IMR-90 (cell line): ENCODE measurements around the gene ZBTB40.

Experiments
- BHLHE40 ChIP-seq: fragments of 150-350 bp; IDR thresholded peaks from 2 replicates; pipeline ENCODE4 v1.6.1; 2016; ENCODE audit warnings: mild to moderate bottlenecking, low read depth, low read length
- CEBPB ChIP-seq: IDR thresholded peaks from 2 replicates; pipeline ENCODE4 v1.6.1; 2012; ENCODE audit warnings: low read depth, low read length, improper control_type of control experiment
- CHD1 ChIP-seq: IDR thresholded peaks from 2 replicates; pipeline ENCODE4 v1.6.1; 2012; ENCODE audit warnings: low read depth, low read length, improper control_type of control experiment
- FOS ChIP-seq: fragments of 150-350 bp; IDR thresholded peaks from 2 replicates; pipeline ENCODE4 v1.6.1; 2016; ENCODE audit warnings: low read depth, low read length
- MAZ ChIP-seq: IDR thresholded peaks from 2 replicates; pipeline ENCODE4 v1.6.1; 2012; ENCODE audit warnings: low read depth, mild to moderate bottlenecking, low read length, improper control_type of control experiment, moderate library complexity, borderline replicate concordance
- MXI1 ChIP-seq: IDR thresholded peaks from 2 replicates; pipeline ENCODE4 v1.6.1; 2012; ENCODE audit warnings: low read depth, mild to moderate bottlenecking, low read length, moderate library complexity, borderline replicate concordance
- NFE2L2 ChIP-seq: fragments of 150-350 bp; IDR thresholded peaks from 2 replicates; pipeline ENCODE4 v1.6.1; 2016; ENCODE audit warnings: low read depth, mild to moderate bottlenecking, low read length
- POLR2A ChIP-seq: IDR thresholded peaks from 2 replicates; pipeline ENCODE4 v1.6.1; 2012; ENCODE audit warnings: mild to moderate bottlenecking, low read depth, low read length
- RAD21 ChIP-seq: IDR thresholded peaks from 2 replicates; pipeline ENCODE4 v1.6.1; 2012; ENCODE audit warnings: low read length, improper control_type of control experiment
- RCOR1 ChIP-seq: IDR thresholded peaks from 2 replicates; pipeline ENCODE4 v1.6.1; 2012; ENCODE audit warnings: mild to moderate bottlenecking, low read length, improper control_type of control experiment; ENCODE audit not compliant: insufficient replicate concordance
- RFX5 ChIP-seq: IDR thresholded peaks from 2 replicates; pipeline ENCODE4 v1.8.0; 2012; ENCODE audit warnings: low read depth, mild to moderate bottlenecking, low read length, moderate library complexity
- SMC3 ChIP-seq: fragments of 150-350 bp; IDR thresholded peaks from 2 replicates; pipeline ENCODE4 v1.6.1; 2016; ENCODE audit warnings: low read depth, mild to moderate bottlenecking, antibody characterized with exemption, low read length, moderate library complexity
- TF ChIP-seq, protein P1 (sequence below): conservative IDR thresholded peaks from 2 replicates; pipeline ENCODE4 v1.5.1; 2012; ENCODE audit warnings: mild to moderate bottlenecking, low read depth, low read length, improper control_type of control experiment
- TF ChIP-seq, protein P2 (sequence below): fragments of 150-350 bp; IDR thresholded peaks from 2 replicates; pipeline ENCODE4 v1.6.1; 2017; ENCODE audit warnings: mild to moderate bottlenecking, antibody characterized with exemption, low read length, low read depth

DNA sequence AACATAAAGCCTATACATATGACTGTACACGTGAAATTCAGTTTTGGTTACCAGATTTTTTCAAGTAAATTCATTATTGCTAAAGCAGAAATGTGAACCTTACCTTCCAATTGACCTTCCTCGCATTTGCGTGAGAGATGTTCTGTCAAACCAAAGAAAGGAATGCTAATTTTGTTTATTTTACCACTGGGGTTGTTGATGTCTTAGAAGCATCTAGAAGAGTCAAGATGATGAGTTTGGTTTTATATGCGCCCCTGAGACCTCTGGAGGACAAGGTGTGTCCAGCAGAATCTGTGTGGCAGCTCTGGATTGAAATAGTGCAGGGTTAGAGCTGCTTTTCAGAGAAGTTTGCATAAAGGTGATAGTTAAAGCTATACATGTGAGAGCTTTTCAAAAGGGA lies 48.4 kb downstream of the ZBTB40 start:
- TF ChIP-seq POLR2A (no peak), CHD1 (no peak), MXI1 (no peak), CEBPB (no peak), RFX5 (no peak), RCOR1 (no peak), RAD21 (no peak), FOS (no peak), MAZ (no peak), BHLHE40 (no peak), SMC3 (no peak), NFE2L2 (no peak)
- TF ChIP-seq, protein P1, sequence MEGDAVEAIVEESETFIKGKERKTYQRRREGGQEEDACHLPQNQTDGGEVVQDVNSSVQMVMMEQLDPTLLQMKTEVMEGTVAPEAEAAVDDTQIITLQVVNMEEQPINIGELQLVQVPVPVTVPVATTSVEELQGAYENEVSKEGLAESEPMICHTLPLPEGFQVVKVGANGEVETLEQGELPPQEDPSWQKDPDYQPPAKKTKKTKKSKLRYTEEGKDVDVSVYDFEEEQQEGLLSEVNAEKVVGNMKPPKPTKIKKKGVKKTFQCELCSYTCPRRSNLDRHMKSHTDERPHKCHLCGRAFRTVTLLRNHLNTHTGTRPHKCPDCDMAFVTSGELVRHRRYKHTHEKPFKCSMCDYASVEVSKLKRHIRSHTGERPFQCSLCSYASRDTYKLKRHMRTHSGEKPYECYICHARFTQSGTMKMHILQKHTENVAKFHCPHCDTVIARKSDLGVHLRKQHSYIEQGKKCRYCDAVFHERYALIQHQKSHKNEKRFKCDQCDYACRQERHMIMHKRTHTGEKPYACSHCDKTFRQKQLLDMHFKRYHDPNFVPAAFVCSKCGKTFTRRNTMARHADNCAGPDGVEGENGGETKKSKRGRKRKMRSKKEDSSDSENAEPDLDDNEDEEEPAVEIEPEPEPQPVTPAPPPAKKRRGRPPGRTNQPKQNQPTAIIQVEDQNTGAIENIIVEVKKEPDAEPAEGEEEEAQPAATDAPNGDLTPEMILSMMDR = 0 out of 2 replicates have a peak, but pooled peaks have one; percentile 0
- TF ChIP-seq, protein P2, sequence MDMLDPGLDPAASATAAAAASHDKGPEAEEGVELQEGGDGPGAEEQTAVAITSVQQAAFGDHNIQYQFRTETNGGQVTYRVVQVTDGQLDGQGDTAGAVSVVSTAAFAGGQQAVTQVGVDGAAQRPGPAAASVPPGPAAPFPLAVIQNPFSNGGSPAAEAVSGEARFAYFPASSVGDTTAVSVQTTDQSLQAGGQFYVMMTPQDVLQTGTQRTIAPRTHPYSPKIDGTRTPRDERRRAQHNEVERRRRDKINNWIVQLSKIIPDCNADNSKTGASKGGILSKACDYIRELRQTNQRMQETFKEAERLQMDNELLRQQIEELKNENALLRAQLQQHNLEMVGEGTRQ = no peak
